ENCODE results near the gene SEMA3G.

SEMA3G gene

GRCh38 chr3:52441772-52442332 is 3.1 kb downstream of the SEMA3G start:
- CTCF ChIA-PET, result interaction anchor here (1.0 to 15.4 kb wide), 2 partner anchors 16 to 18 kb away, joined by 3 to 477 read pairs; no protein-coding TSS in a partner anchor
- 97% methylated on average over 13 of the region's 18 CpGs for WGBS (ENCODE audit: insufficient coverage)
- Histone ChIP-seq H3K4me3 (ENCODE audit: control insufficient read depth in 1 of 7, extremely low read depth in 1 of 7, insufficient read depth in 4 of 7, low read depth in 2 of 7, low read length in 6 of 7) (no peak overlapping the region), H3K4me1 (ENCODE audit: control extremely low read depth in 1 of 4, control insufficient read depth in 4 of 4, insufficient read depth in 4 of 4, low read length in 3 of 4) (peaks cover 0 to 11% (median 7%) of the 10 kb centered on the region in 4 experiments), H3K9me3 (ENCODE audit: control extremely low read depth in 1 of 5, control insufficient read depth in 4 of 5, insufficient read depth in 2 of 5, low read depth in 1 of 5, low read length in 4 of 5) (no peaks in the 10 kb centered on the region), H3K36me3 (ENCODE audit: control insufficient read depth in 4 of 4, insufficient read depth in 4 of 4, low read length in 3 of 4) (no peaks in the 10 kb centered on the region), H3K27ac (ENCODE audit: insufficient read depth in 1 of 2, low read depth in 1 of 2, low read length in 2 of 2, poor library complexity in 1 of 2, severe bottlenecking in 2 of 2) (no peak overlapping the region), H3K27me3 (replicated peaks in 2 of 5; ENCODE audit: control insufficient read depth in 4 of 5, insufficient read depth in 5 of 5, low read length in 4 of 5) (no peaks in the 10 kb centered on the region)
- POLR2A ChIA-PET, result no interaction called here
- no peak for DNase-seq

- Histone ChIP-seq H3K27me3 (replicated peaks in 2 of 5; ENCODE audit: control insufficient read depth in 4 of 5, insufficient read depth in 5 of 5, low read length in 4 of 5) (no peaks in the 10 kb centered on the region), H3K4me3 (ENCODE audit: control insufficient read depth in 1 of 7, extremely low read depth in 1 of 7, insufficient read depth in 4 of 7, low read depth in 2 of 7, low read length in 6 of 7) (no peak overlapping the region), H3K9me3 (ENCODE audit: control extremely low read depth in 1 of 5, control insufficient read depth in 4 of 5, insufficient read depth in 2 of 5, low read depth in 1 of 5, low read length in 4 of 5) (no peaks in the 10 kb centered on the region), H3K36me3 (ENCODE audit: control insufficient read depth in 4 of 4, insufficient read depth in 4 of 4, low read length in 3 of 4) (no peaks in the 10 kb centered on the region), H3K27ac (ENCODE audit: insufficient read depth in 1 of 2, low read depth in 1 of 2, low read length in 2 of 2, poor library complexity in 1 of 2, severe bottlenecking in 2 of 2) (no peak overlapping the region), H3K4me1 (ENCODE audit: control extremely low read depth in 1 of 4, control insufficient read depth in 4 of 4, insufficient read depth in 4 of 4, low read length in 3 of 4) (peaks cover 0 to 14% (median 8%) of the 10 kb centered on the region in 4 experiments)
- 94% methylated on average over 16 of the region's 23 CpGs for WGBS (ENCODE audit: insufficient coverage)
- no peak for DNase-seq
- ChIA-PET CTCF (interaction anchor here (1.0 to 15.4 kb wide), 2 partner anchors 17 kb away, joined by 3 to 477 read pairs; no protein-coding TSS in a partner anchor), POLR2A (no interaction called here)
These were observed 3.7 kb downstream of the SEMA3G start for GRCh38 chr3:52441091-52441771.

- Histone ChIP-seq H3K27me3 (replicated peaks in 2 of 5; ENCODE audit: control insufficient read depth in 4 of 5, insufficient read depth in 5 of 5, low read length in 4 of 5) (no peaks in the 10 kb centered on the region), H3K4me1 (ENCODE audit: control extremely low read depth in 1 of 4, control insufficient read depth in 4 of 4, insufficient read depth in 4 of 4, low read length in 3 of 4) (peaks cover 0 to 14% (median 8%) of the 10 kb centered on the region in 4 experiments), H3K9me3 (ENCODE audit: control extremely low read depth in 1 of 5, control insufficient read depth in 4 of 5, insufficient read depth in 2 of 5, low read depth in 1 of 5, low read length in 4 of 5) (no peaks in the 10 kb centered on the region), H3K4me3 (ENCODE audit: control insufficient read depth in 1 of 7, extremely low read depth in 1 of 7, insufficient read depth in 4 of 7, low read depth in 2 of 7, low read length in 6 of 7) (no peak overlapping the region), H3K27ac (ENCODE audit: insufficient read depth in 1 of 2, low read depth in 1 of 2, low read length in 2 of 2, poor library complexity in 1 of 2, severe bottlenecking in 2 of 2) (no peak overlapping the region), H3K36me3 (ENCODE audit: control insufficient read depth in 4 of 4, insufficient read depth in 4 of 4, low read length in 3 of 4) (no peaks in the 10 kb centered on the region)
- POLR2A ChIA-PET, result no interaction called here
- DNase-seq, result no peak
- WGBS (ENCODE audit: insufficient coverage), result 96% methylated on average over 13 of the region's 14 CpGs
- CTCF ChIA-PET, result interaction anchor here (15.4 kb wide), 1 partner anchor 16 kb away, joined by 477 read pairs; no protein-coding TSS in a partner anchor
These were observed 4.2 kb downstream of the SEMA3G start for GRCh38 chr3:52440671-52441070.

- ChIA-PET CTCF (interaction anchor here (2.2 to 15.4 kb wide), 3 partner anchors 12 to 27 kb away, joined by 9 to 477 read pairs (median 27); no protein-coding TSS in a partner anchor), POLR2A (no interaction called here)
- WGBS (ENCODE audit: insufficient coverage), result 99% methylated on average over 12 of the region's 12 CpGs
- Histone ChIP-seq H3K4me1 (ENCODE audit: control extremely low read depth in 1 of 4, control insufficient read depth in 4 of 4, insufficient read depth in 4 of 4, low read length in 3 of 4) (peaks cover 0 to 11% (median 8%) of the 10 kb centered on the region in 4 experiments), H3K4me3 (ENCODE audit: control insufficient read depth in 1 of 7, extremely low read depth in 1 of 7, insufficient read depth in 4 of 7, low read depth in 2 of 7, low read length in 6 of 7) (no peak overlapping the region), H3K9me3 (ENCODE audit: control extremely low read depth in 1 of 5, control insufficient read depth in 4 of 5, insufficient read depth in 2 of 5, low read depth in 1 of 5, low read length in 4 of 5) (no peaks in the 10 kb centered on the region), H3K27me3 (replicated peaks in 2 of 5; ENCODE audit: control insufficient read depth in 4 of 5, insufficient read depth in 5 of 5, low read length in 4 of 5) (no peaks in the 10 kb centered on the region), H3K36me3 (ENCODE audit: control insufficient read depth in 4 of 4, insufficient read depth in 4 of 4, low read length in 3 of 4) (no peaks in the 10 kb centered on the region), H3K27ac (ENCODE audit: insufficient read depth in 1 of 2, low read depth in 1 of 2, low read length in 2 of 2, poor library complexity in 1 of 2, severe bottlenecking in 2 of 2) (no peak overlapping the region)
- DNase-seq, result no peak
These were observed 4.7 kb downstream of the SEMA3G start for GRCh38 chr3:52440249-52440551.

- H3K27ac ChIP-seq (ENCODE audit: insufficient read depth in 1 of 2, low read depth in 1 of 2, low read length in 2 of 2, poor library complexity in 1 of 2, severe bottlenecking in 2 of 2), result no peak overlapping the region
- H3K27me3 ChIP-seq (replicated peaks in 2 of 5; ENCODE audit: control insufficient read depth in 4 of 5, insufficient read depth in 5 of 5, low read length in 4 of 5), result no peaks in the 10 kb centered on the region
- no peaks in the 10 kb centered on the region for H3K9me3 ChIP-seq (ENCODE audit: control extremely low read depth in 1 of 5, control insufficient read depth in 4 of 5, insufficient read depth in 2 of 5, low read depth in 1 of 5, low read length in 4 of 5)
- no peak for DNase-seq
- H3K4me3 ChIP-seq (ENCODE audit: control insufficient read depth in 1 of 7, extremely low read depth in 1 of 7, insufficient read depth in 4 of 7, low read depth in 2 of 7, low read length in 6 of 7), result no peak overlapping the region
- POLR2A ChIA-PET, result no interaction called here
- peaks cover 0 to 8% (median 3%) of the 10 kb centered on the region in 4 experiments for H3K4me1 ChIP-seq (ENCODE audit: control extremely low read depth in 1 of 4, control insufficient read depth in 4 of 4, insufficient read depth in 4 of 4, low read length in 3 of 4)
- H3K36me3 ChIP-seq (ENCODE audit: control insufficient read depth in 4 of 4, insufficient read depth in 4 of 4, low read length in 3 of 4), result no peaks in the 10 kb centered on the region
- CTCF ChIA-PET, result interaction anchor here (0.9 to 5.8 kb wide), 6 partner anchors 8 to 33 kb away, joined by 3 to 27 read pairs (median 6); no protein-coding TSS in a partner anchor
- WGBS (ENCODE audit: insufficient coverage), result 97% methylated on average over 15 of the region's 16 CpGs
These were observed 5.3 kb downstream of the SEMA3G start for GRCh38 chr3:52439426-52440248.

GRCh38 chr3:52438579-52439425 is 6.1 kb downstream of the SEMA3G start:
- ChIA-PET POLR2A (no interaction called here), CTCF (interaction anchor here (0.9 to 5.8 kb wide), 6 partner anchors 9 to 33 kb away, joined by 3 to 27 read pairs (median 6); no protein-coding TSS in a partner anchor)
- no peak for DNase-seq
- H3K9me3 ChIP-seq (ENCODE audit: control extremely low read depth in 1 of 5, control insufficient read depth in 4 of 5, insufficient read depth in 2 of 5, low read depth in 1 of 5, low read length in 4 of 5), result no peaks in the 10 kb centered on the region
- peaks cover 0 to 8% (median under 1%) of the 10 kb centered on the region in 4 experiments for H3K4me1 ChIP-seq (ENCODE audit: control extremely low read depth in 1 of 4, control insufficient read depth in 4 of 4, insufficient read depth in 4 of 4, low read length in 3 of 4)
- no peak overlapping the region for H3K27ac ChIP-seq (ENCODE audit: insufficient read depth in 1 of 2, low read depth in 1 of 2, low read length in 2 of 2, poor library complexity in 1 of 2, severe bottlenecking in 2 of 2)
- no peak overlapping the region for H3K4me3 ChIP-seq (ENCODE audit: control insufficient read depth in 1 of 7, extremely low read depth in 1 of 7, insufficient read depth in 4 of 7, low read depth in 2 of 7, low read length in 6 of 7)
- no peaks in the 10 kb centered on the region for H3K36me3 ChIP-seq (ENCODE audit: control insufficient read depth in 4 of 4, insufficient read depth in 4 of 4, low read length in 3 of 4)
- WGBS (ENCODE audit: insufficient coverage), result 97% methylated on average over 7 of the region's 9 CpGs
- H3K27me3 ChIP-seq (replicated peaks in 2 of 5; ENCODE audit: control insufficient read depth in 4 of 5, insufficient read depth in 5 of 5, low read length in 4 of 5), result peaks cover 0 to under 1% (median 0%) of the 10 kb centered on the region in 5 experiments
